Stimulated activated CD4-positive, alpha-beta T cell treated with anti-CD3 and anti-CD28 coated beads, Interleukin-1b, Interleukin-23, amount 100 ng/mL, for 4 hours (primary cell): ENCODE results near the gene COX10.
"Not testable (repeated sequence)": the region's sequence is repeated elsewhere in the genome, so short reads cannot be mapped to it uniquely, and the experiment has no call there.

Experiments used
- DNase-seq, 2 donors: peaks; one replicate each; pipeline ENCODE4 v3.0.0-alpha.2; 2020; ENCODE audit warnings: low read depth in 2 of 2

Gene COX10

DNA sequence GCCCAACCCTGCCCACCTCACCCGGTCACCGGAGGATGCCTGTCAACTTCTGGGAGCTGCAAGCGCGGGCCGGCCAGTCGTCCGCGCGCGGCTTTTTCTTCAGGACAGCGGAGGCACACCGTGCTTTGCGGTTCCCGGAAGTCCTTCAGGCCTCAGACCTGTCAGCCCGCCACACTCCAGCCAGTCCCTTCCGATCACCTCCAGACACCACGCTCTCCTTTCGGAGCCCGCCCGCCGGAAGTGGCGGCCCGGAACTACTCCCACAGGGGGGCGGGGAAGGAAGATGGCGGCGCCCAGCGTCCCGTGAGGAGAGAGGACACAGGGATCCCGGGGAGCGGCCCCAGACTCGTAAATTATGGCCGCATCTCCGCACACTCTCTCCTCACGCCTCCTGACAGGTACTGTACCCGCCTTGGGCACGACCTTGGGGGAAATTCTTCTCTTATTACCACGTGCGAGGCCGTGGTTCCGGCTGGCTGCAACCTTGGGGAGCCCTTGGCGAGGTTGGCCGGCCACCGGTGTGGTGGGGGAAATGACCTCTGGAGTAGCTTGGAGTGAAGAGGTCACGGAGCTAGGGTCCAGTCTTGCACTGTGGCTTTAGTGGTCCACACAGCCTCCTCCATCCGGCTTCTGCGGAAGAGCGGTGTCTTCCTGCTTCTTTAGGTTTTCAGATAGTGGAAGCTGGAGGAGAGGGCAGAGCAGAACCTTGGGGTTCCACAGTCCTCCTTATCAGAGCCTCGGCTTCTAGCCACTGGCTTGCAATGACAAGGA lies at the start of gene COX10:
TSS of gene COX10 (plus strand) at position 254 of the 771 bp plus-strand sequence. CDS start at position 356, 102 bp downstream.
- peak; percentile 80 to 82 for DNase-seq

GRCh38 chr17:14021651-14022294 lies 47.5 kb upstream of the COX10 start:
- not testable (repeated sequence) for DNase-seq

GRCh38 chr17:14029755-14030154 lies 39.5 kb upstream of the COX10 start:
- DNase-seq, result not testable (repeated sequence)

- no peak for DNase-seq
These were observed 37.1 kb upstream of the COX10 start for GRCh38 chr17:14032234-14032633.

DNA sequence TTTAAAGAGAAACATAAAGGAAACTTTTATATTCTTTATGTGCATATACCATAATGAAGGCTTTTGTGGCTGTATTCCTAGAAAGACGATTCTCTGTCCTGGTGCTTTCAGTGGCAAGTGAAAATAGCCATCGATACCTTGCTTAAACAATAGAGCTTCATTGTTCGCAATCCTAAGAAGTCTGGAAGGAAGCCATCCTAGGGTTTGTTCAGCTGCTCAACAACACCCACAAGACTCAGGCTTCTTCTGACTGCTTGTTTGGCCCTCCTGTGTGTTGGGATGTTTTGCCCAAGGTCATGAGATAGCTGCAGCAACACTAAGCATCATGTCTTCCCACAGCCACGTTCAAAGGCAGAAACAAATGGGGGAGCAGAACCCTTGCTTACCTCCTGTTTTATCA lies 36.1 kb upstream of the COX10 start:
- DNase-seq, result no peak

GRCh38 chr17:14037453-14037852 lies 31.9 kb upstream of the COX10 start:
- no peak for DNase-seq

DNA sequence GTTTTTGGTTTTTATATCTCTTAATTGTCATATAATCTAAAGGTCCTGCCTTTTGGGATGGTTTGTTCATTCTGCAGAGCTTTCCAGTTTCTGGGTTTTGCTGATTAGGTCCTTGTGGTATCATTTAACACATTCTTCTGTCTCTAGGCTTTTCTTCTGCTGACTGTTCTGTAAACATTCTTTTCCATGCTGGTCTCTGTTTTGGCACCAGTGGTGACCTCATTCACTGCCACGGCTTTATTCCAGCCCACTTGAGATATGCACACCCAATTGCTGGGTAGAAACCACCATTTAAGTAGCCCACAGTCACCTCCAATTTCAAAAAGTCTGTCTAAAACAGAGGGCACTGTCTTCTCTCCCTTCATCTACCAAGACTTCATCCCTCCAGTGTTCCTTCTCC lies 31.1 kb upstream of the COX10 start:
- DNase-seq, result no peak

GRCh38 chr17:14042411-14042810 lies 26.9 kb upstream of the COX10 start:
- DNase-seq, result no peak

DNA sequence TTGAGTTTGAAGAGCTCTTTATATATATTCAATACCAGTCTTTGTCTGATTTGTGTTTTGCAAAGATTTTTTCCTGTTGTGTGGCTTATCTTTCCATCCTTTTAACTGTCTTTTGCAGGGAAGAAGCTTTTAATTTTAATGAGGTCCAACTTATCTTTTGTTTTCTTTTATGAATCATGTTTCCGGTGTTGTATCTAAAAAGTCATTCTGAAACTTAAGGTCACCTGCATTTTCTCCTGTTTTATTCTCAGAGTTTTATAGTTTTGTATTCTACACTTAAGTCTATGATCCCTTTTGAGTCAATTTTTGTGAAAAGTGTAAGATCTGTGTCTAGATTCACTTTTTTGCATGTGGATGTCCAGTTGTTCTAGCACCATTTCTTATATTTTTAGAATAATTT lies 24.6 kb upstream of the COX10 start:
- no peak for DNase-seq

- no peak for DNase-seq
These were observed 22.3 kb upstream of the COX10 start for GRCh38 chr17:14046978-14047377.

- no peak for DNase-seq
These were observed 21.7 kb upstream of the COX10 start for GRCh38 chr17:14047591-14047990.

DNA sequence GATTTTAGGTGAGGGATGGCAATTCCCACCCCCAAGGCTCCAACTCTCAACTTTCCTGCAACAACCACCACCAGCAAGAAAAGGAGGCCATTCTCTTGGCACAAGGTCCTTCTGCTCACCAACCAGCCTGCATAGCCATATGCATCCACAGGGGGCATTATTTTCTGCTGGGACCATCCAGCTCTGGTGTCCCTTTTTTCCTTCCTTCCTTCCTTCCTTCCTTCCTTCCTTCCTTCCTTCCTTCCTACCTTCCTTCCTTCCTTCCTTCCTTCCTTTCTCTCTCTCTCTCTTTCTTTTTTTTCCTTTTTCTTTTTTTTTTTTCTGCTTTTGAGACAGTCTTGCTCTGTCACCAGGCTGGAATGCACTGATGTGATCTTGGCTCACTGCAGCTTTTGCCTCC lies 21.1 kb upstream of the COX10 start:
- no peak for DNase-seq

DNA sequence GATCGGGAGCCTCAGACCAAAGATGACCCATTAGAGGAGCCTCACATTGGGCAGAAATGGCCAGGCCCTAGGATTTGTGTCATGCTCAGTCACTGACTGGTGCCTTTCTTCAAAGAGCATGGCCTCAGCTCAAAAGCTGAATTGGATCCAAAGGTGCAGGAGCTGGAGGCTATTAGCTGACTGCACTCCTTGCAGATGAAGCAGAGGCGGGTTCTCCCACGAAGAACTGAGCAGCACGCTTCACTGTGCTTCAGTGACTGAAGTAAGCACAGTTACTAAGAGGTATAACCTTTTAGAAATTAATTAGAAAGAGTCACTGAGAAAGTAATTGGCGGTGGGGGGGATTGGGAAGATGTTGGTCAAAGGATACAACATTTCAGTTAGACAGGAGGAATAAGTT lies 18.7 kb upstream of the COX10 start:
- no peak for DNase-seq

DNA sequence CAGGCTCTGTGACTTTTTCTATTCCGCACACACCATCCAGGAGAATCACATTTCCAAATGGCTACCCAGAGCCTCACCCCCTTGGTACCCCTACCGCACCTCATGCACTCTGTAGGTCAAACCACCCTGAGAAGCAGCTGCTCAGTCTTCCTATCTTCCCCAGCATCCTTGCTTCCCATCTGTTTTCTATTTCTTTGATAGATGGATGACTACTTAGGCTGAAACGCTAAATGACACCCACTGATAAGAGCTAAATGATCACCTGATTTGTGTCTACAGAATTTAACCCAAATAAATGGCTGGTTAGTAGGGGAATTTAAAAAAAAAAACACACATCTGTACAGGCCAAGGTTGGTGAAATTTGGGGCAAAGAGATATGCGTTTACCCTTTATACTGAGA lies 17.6 kb upstream of the COX10 start:
- DNase-seq, result no peak

DNA sequence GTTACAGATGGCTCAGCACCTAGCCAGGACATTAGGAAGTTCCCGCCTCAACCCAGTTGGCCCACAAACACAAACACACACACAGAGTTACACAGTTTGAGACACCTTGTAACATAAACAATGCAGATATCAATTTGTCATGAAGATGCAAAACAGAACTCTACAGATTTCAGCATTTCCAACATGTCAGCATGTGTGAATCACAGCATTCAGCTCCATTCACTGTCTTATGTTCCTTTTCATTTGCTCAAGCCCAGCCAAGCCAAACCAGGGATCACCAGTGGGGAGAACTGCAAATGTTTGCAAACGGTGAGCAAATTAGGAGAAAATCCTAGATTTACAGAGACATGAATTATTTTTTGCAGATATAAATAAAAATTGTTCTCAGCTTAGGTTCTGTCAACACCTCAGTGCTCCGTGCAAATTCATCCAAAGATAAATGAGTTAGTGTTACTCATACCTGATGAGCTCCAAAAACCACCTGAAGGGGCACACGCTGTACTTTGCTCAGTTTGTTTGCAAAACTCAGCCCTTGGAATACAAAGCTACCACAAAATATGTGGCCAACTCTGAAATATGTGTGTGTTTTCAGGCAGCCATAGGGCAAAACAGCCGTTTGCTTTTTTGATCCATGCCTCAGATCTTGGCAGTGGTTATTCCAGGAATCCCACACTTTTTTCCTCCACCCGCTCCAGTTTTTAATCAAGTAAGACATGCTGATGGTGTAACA lies 16.3 kb upstream of the COX10 start:
- no peak for DNase-seq

DNA sequence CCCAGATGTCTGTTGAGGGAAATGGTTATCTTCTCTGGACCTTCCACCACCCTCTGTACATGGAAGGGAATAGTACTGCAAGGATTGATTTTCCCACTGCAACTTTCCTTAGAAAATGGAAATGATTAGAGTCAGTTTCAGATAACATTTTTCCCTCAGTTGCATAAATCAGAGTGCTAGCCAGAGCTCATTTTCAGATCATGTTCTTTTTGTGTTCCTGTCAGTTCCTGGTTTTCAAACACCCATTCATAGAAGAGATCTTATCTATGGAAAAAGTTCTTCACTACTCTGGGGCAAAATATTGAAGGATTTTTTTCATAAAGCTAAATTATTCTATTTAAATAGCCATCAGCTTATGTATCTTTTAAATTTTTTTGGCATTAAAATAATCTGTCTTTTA lies 11.7 kb upstream of the COX10 start:
- no peak for DNase-seq

DNA sequence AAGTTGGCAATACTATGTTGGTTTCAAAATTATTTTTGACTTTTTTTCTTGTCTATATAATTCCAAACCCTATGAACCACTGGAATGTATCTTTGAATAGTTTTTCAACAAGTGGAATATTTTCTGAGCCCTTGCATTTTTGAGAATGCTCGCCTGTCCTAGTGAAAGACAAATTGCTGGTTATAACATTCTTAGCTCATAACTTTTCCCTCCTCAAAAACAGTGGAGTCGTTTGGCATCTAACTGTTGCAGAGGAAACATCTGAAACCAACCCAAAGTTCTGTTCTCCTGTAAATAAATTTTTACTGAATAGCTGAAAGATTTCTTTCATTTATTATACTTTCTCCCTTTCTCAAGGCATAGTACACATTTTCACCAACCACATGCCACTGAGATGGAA lies 11.3 kb upstream of the COX10 start:
- no peak for DNase-seq

GRCh38 chr17:14060706-14061105 lies 8.6 kb upstream of the COX10 start:
- no peak for DNase-seq

DNA sequence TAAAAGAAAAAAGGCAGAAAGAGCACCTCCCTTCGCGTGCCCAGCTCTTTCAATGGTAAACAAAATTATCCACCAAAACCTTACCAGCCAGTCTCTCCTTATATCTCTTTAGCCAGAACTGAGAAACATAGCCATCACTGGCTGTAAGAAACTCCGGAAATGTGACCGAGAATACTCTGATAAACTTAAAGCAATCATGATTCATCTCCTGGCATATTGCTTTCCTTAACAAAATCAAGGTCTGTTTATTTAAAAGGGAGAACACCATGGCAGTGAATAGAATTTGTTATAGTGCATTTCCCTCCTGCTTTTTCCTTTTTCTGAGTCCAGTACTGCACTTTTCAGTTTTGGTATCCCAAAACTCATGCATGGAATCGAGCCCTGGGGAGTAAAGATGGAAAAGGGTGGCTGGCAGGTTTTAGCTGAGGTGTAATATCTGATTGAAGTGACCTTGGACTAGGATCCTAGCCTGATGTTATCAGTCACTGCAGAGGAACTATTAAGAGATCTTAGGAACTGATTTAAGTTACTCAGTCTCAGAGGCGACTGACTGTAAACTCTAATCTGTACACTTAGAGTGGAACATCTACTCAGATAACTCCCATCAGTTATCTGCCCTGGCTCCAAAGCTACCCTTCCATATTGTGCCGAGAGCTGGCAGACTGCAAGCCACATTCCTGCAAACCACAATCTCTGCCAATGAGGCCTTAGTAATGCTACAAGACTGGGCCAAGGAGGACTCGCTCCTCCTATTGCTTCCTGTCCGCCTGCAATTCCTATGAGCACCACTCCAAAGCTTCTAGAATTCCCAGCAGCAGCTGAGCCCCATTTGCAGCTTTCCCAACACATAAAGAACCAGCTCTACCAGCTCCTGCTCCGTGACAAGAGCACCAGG lies 7.4 kb upstream of the COX10 start:
- no peak for DNase-seq

- no peak for DNase-seq
These were observed 2.0 kb upstream of the COX10 start for GRCh38 chr17:14067347-14067746.

DNA sequence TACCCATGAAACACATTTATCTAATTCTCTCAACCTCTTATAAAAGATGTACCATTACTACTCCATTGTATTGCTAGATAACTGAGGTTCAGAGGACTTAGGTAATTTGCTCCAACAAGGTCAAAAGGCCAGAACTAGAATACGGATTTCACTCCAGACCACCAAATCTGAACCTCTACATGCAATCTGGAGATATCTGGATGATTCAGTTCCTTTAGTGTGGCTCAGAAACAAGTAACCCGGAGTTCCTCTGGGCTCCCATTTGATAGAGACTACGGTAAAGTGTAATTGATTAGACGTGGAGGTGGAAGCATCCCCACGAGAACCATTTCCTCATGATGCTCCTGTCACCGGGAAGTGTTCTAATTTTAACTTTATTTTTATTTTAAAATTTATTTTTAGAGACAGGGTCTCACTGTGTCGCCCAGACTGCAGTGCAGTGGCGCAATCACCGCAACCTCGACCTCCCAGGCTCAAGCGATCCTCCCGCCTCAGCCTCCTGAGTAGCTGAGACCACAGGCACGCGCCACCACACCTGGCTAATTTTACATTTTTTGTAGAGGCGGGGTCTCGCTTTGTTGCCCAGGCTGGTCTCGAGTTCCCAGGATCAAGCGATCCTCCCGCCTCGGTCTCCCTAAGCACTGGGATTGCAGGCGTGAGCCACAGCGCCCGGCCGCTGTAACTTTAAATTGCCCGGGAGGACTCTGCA lies 608 bp upstream of the COX10 start:
- DNase-seq, result no peak
